Anterior cingulate cortex (tissue), 58 donors: ENCODE data around the gene NPC1.
"Not testable (repeated sequence)": the region's sequence is repeated elsewhere in the genome, so short reads cannot be mapped to it uniquely, and the experiment has no call there.

Experiments
- DNase-seq, 58 donors: peaks; one replicate each; lab custom pipeline; 2025; lab: John Stamatoyannopoulos, UW

NPC1 gene

DNA sequence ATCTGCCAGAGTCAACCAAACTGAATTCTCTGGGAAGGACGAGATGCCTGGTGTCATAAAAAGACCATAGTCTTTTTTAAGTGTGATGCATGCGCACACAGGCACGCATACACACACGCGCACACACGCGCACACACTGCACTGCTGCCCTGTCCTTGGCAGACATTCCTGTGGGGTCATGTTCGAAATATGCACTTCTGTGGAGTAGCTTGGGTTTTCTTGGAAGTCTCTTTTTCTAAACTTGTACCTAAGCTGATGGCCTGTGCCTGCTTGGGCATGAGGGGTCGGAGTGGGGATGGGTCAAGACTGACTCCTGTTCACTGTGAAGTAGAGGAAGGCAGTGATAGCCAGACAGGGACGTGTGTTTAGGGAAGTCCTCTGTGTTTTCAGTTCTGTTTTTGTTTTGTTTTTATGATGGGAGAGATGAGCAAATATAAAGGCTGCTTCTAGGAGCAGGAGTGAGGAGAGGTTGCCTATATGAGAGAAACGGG, 87.0 kb downstream of the NPC1 start:
- DNase-seq: peak in 1 of 58 donors; percentile 19

DNA sequence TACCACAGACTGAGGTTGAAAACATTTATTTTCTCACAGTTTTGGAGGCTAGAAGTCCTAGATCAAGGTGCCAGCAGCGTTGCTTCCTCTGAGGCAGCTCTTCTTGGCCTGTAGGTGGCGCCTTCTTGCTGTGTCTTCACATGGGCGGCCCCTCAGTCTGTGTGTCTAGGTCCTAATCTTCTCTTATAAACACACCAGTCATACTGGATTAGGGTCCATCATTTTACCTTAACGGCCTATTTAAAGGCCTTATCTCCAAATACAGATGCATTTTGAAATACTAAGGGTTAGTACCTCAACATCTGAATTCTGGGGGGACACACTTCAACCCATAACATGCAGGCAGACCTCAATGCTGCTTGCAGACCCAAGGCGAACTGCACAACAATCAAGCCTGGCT, 87.4 kb downstream of the NPC1 start:
- DNase-seq: peak in 48 of 58 donors; percentile 7 to 81 (median 42)

DNA sequence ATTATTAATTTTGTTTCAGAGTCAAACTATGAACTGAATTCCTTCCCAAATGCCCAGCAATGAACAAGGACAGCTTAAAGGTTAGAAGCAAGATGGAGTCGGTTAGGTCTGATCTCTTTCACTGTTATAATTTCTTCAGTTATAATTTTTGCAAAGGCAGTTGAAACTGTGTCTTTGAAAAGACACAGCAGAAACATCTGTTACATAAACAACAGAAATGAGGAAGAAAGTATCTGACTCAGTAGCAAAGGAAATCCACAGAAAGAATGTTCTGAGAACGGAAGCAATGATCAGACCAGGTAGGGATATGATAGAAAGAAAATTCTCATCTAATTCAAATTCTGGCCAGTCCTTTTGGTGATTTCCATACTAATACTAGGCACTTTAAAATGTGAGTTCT, 88.2 kb downstream of the NPC1 start:
- no peak for DNase-seq

DNA sequence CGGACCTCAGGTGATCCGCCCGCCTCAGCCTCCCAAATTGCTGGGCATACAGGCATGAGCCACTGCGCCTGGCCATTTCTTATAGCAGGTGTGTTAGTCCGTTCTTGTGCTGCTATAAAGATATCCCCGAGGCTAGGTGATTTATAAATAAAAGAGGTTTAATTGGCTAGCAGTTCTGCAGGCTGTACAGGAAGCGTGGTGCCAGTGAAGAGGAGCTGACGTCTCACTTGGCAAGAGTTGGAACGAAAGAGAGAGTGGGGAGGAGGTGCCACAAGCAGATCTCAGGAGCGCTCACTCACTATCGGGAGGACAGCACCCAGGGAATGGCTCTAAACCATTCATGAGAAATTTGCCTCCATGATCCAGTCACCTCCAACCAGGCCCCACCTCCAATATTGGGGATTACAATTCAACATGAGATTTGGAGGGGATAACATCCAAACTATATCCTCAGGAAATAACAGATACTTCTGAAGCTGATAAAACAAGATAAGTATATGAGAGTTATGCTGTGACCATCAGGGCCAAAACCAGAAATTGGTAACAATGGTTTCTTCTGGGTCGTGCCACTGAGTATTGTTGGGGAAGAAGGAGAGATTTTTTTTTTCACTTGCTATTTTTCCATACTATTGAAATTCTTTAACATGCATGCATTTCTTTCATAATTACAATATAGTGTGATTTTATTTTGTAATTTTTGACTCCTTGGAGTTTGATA, 90.4 kb downstream of the NPC1 start:
- DNase-seq: no peak

DNA sequence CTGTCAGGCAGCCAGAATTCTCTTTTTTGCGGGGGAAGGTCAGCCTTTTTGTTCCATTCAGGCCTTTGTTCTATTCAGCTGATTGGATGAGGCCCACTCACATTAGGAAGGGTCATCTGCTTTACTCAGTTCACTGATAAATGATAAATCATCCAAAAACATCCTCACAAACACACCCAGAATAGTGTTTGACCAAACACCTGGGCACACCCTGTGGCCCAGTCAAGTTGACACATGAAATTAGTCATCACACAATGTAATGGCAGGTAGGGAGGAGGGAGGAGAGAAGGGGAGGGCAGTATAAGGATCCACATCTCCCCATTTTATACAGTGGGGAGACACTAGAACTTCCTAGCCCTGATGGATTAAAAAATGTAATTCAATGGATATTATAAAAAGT, 91.3 kb downstream of the NPC1 start:
- no peak for DNase-seq

DNA sequence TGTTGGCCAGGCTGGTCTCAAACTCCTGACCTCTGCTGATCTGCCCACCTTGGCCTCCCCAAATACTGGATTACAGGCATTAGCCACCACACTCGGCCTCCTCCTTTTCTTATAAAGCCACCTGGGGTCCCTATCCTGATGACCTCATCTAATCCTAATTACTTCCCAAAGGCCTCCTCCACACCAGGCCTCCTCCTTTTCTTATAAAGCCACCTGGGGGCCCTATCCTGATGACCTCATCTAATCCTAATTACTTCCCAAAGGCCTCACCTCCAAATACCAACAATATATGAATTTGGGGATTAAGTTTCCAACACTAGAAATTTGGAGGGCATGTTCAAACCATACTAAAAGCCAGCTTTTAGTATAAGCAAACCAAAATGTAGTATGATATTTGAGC, 92.7 kb downstream of the NPC1 start:
- DNase-seq: no peak

DNA sequence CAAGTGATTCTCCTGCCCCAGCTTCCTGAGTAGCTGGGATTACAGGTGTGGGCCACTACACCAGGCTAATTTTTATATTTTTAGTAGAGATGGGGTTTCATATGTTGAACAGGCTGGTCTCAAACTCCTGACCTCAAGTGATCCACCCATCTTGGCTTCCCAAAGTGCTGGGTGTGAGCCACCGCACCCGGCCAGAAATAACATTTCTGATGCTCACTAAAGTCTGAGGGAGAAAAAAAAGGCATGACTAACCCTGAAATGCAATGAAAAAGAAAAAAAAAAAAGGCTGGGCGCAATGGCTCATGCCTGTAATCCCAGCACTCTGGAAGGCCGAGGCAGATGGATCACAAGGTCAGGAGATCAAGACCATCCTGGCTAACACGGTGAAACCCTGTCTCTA, 96.7 kb downstream of the NPC1 start:
- DNase-seq: not testable (repeated sequence)

DNA sequence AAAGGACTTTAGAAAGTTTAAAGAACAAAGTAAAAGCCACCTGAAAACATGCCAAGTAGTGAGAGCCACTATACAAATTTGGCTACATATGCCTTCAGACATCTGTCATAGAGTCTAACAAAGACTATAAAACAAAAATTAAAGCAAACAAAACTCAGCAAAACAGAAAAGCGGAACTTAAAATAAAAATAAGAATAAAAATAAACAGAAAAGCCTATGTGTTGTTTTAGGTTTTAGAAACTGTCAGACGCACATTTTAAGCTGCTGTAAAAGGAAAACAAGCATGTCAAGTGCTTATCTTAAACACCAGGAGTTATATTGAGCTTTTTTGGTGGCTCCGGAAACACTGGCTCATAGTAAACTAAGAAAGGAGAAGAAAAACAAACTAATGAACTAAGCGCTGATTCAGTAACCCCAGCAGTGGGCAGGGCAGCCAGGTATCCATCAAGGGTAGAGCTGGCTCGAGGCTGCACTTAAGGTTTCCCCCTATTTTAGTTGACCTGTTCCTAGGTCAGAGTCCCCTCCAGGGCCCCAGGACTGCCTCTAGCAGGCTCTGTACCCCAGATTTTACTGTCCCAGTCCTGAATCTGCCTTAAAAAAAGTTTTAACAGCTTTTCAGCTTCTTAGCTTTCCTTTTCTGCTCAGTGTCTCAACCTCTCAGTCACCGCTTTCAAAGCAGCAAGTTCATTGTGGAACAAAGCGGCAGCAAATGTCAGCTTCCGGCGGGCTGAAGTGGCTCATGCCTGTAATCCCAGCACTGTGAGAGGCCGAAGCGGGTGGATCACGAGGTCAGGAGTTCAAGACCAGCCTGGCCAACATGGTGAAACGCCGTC, 98.4 kb downstream of the NPC1 start:
- DNase-seq: no peak

DNA sequence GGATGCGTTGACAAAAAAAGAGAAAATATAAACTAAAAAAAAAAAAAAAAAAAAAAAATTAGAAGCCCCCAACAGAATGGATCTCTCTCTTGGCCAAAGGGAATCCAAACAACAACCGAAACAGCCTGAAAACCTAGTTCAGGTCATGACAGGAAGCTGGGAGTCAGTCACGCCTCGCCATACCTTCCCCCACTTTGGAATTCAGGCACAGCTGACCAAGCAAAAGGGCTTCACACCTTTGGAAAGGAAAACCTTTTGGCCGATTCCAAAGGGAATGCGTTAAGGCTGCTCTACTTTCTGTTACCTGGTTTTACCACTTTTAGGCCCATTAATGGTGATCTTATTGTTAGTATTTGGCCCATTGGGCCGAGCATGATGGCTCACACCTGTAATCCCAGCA, 100.9 kb downstream of the NPC1 start:
- no peak for DNase-seq

DNA sequence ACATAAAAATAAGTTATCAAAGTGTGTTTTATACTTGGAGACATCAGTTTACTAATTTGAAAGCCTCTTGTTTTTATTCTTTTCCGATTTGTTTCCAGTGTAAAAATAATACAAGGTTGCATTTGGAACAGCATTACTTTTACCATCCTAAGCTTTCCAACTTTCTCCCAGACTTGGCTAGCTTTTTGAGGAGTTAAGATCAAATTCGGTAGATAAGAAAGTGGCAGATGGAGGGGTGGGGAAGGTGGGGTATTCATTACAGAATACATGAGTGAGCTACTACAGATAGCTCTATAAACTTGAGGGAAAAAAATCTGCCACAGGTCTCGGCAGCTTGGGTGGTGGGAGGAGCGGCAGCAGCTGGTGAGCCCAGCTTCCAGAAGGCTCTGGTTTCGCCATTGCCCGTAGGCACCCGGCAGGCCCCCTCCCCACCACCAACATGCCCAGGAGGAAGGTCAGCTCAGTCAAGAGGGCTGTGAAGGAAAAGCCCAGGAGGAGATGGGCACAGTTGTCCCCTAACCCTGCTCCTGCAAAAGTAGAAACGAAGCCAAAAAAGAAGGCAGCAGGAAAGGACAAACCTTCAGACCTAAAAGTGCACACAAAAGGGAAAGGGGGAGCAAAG, 101.6 kb downstream of the NPC1 start:
- no peak for DNase-seq
